ENCODE results near the gene MEI4.
"Not testable (repeated sequence)": the region's sequence is repeated elsewhere in the genome, so short reads cannot be mapped to it uniquely, and the experiment has no call there.

MEI4 gene, protein sequence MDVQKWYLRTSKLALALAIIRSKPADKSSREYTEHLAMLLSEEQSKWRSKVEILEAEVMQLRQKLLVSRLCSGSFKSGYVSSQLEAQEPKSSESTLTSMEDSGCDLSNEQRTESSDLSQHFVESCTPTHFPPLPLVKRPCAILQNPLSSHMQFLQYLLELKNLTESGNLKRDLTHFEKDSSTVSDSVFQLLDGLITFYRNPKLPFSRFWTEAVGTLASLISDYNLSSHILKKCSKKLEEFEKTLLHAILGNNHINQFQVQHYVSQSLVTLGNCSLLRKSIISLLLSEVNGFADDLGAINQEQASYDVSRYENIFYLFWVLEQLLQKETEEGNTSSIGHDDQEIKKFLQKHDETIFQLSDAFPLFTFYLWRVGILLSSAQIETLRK

DNA sequence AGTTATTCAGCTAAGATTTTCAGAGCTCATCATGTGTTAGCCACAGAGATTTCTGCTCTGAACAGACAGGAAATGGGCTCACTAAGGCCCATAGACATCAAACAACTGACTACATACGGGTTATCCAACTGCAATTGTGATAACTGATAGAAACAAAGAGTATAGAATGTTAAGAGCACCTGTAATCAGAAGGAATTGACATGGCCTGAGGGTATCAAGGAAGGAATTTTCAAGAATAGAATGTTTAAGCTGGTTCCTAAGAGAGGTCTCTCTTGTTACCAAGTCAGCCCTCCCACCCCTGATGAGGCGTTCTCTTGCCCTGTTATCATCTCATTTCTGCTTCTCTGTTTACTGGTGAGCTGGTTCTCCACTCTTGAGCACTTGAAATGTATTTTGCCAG is at the start of gene MEI4:
Gene MEI4, plus strand, starts transcription at position 301 of the 400 bp plus-strand sequence. CDS start 37,633 bp downstream, outside the sequence.
- DNase-seq (ENCODE audit: low read depth in 3 of 3, low spot score in 1 of 3): no peak

DNA sequence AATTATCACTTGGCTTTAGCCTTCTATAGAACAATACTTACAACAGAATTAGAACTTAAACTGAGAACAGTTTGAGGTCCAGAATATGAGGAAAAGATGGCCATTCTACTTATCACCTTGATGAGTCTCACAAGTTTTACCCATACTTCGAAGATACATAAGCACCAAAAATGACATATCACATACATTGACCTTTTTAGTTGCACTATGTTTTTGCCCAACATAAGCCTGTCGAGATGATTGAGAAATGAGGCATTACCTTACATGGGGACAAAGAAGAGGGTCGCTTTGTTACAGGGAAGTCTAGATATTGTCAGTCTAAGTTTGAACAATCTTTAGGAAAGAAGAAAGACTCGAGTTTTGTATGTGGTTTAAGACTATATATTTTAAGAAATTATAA is 48.4 kb upstream of the MEI4 start:
- DNase-seq (ENCODE audit: low read depth in 3 of 3, low spot score in 1 of 3): no peak

DNA sequence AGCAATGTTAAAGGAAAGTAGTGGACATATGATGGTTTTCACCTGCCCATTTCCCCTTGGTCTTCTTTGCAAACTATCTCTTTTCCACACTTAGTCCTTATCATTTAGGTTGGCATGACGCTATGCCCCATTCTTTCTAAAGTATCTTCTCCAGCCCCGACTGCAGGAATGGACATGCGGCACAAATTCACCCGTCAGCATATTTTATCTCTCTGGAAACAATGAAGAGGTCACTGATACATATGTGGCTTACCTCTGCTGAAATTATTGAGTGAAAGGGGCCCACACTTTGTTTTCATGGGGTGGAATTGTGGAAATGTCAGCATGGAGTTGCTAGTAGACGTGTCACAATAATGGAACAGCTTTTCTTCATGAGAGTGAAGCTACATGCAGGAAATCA is 45.8 kb upstream of the MEI4 start:
- DNase-seq (ENCODE audit: low read depth in 3 of 3, low spot score in 1 of 3): no peak

DNA sequence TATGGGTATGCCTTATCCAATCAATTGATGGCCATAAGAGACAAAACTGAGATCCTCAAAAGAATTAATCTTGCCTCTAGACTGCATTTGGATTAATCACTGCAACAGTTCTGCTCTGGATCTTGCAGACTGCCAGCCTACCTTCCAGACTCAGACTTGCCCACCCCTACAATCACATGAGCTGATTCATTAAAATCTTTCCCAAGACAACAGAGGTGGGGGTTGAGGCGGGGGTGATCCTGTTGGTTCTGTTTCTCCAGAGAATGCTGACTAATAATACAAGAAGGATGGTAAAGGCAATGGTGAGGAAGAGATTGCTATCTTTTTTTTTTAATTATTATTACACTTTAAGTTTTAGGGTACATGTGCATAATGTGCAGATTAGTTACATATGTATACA is 43.7 kb upstream of the MEI4 start:
- DNase-seq (ENCODE audit: low read depth in 3 of 3, low spot score in 1 of 3): no peak

DNA sequence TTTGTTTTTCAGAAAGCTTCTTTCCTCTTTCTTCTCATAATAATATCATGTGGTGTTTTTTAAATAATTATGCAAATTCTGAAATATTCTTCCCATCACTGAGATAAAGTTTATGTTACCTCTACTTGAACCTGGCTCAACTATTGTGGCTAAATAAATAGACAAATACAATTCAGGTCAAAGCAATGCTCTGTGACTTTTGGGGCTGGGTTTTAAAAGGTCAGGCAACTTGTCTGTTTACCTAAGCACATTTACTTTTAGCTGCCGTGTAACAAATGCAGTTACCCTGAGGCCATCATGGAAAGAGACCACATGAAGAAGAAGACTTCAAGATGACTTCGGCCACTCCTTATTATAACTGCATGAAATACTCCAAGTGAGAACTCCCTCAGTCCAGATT is 33.7 kb upstream of the MEI4 start:
- DNase-seq (ENCODE audit: low read depth in 3 of 3, low spot score in 1 of 3): no peak

DNA sequence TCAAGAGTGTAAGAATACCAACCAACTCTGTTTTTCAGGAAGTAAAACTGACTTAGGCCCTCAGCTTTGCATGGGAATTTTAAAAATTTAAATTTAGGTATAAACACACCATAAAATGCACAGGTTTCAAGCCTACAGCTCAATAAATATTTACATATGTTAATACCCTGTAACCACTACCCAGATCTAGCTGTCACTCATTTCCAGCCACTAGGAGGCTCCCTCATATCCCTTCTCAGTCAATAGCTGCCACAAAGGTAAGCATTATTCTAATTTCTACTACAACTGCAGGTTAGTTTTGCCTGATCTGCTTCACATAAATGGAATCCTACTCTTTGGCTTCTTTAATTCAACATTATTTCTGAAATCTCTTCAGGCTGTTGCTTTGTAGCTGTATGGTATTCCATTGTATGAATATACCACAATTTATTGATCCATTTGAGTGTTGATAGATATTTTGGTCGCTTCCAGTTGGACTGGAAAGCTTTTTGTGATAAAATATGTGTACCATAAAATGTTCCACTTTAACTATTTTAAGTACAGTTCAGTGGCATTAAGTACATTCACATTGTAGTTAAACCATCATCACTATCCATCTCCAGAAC is 32.5 kb upstream of the MEI4 start:
- DNase-seq (ENCODE audit: low read depth in 3 of 3, low spot score in 1 of 3): no peak

DNA sequence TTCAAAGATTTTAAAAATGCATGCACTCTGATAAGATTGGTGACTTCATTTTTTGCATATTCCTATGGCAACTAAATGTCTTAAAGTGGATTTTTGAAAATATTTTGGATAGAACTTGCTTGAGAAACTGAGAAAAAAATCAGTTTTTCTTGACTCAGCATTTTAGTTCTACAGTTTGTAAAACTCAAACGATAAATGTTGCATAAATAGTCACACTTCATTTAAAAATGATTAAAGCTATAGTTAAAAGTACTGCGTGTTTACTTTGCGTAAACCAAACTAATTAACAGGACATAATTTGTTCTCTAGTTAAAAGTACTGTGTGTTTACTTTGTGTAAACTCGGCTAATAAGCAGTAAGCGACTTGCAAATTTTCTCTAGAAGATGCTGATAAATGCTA is 28.3 kb upstream of the MEI4 start:
- no peak for DNase-seq (ENCODE audit: low read depth in 3 of 3, low spot score in 1 of 3)

DNA sequence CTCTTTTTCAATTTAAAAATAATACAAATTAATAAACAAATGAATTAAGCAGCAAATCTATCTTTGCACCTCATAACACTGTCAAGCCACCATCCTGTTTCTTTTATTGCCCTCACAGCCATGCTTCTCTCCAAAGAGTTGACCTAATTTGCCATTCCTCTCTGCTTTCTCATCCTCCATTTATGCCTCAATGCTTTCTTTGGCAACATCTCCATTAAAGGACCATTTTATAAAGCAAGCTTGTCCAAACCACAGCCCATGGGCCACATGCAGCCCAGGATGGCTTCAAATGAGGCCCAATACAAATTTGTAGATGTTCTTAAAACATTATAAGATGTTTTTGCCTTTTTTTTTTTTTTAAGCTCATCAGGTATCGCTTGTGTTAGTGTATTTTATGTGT is 26.4 kb upstream of the MEI4 start:
- no peak for DNase-seq (ENCODE audit: low read depth in 3 of 3, low spot score in 1 of 3)

DNA sequence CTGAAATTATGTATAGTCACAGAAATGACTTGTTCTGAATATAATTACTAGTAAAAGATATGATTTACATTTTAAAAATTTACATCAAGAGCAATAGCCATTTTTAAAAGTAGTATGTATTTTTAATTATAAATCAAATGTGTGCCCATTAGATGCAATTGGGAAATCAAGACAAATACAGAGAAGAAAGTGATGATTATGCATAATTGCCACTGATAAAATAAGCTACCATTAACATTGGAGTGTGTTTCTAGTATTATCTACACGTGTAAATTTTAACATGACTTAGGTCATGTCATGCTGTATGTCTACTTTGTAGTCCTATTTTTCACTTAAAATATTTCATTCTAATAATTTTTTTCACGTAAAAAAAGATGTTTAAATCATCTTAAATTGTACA is 22.8 kb upstream of the MEI4 start:
- DNase-seq (ENCODE audit: low read depth in 3 of 3, low spot score in 1 of 3): no peak

DNA sequence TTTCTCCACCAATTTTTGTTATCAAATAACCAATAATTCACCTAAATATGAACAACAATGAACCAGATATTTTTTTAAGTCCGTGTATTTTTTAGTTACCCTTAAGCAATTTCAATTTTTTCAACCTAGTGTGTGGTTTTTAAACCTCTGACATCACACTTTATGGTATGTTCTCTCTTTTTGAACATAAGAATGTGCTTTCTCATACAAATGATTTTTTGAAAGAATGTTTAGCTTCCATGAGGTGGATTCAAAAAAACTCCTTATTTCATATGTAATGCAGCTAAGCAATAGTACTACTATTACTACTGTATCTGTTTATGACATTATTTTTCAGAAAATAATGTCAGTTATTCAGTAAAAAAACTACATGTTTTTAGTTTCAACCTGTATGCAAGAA is 19.4 kb upstream of the MEI4 start:
- no peak for DNase-seq (ENCODE audit: low read depth in 3 of 3, low spot score in 1 of 3)

DNA sequence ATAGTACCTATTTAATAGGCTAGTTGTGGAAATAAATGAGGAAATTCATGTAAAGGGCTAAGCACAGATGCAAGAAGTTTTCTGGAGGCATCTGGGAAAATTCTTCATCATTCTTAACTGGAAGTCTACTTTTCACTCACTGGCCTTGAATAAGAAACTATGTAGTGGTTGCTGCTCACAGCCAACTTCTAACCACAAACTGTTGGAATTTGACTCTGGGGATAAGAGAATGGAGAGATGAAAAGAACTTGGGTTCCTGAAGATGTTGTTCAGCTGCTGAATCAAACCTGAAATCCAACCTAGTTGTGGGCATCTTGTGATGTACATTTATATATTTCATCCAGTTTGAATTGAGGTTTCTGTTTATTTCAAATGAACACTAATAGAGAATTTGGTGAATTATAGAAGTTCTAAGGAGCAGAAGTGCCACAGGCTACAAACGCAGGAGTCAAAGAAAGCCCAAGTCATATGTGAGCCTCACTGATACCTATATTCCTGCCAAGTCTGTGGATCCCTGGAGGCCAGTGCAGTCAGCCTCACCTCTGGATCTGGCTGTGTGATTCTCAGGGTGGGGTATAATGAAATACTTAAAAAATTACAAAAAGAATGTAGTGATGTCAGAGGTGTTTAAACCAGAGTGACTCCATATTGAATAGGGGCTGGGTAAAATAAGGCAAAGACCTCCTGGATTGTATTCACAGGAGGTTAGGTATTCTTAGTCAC is 18.7 kb upstream of the MEI4 start:
- DNase-seq (ENCODE audit: low read depth in 3 of 3, low spot score in 1 of 3): no peak

DNA sequence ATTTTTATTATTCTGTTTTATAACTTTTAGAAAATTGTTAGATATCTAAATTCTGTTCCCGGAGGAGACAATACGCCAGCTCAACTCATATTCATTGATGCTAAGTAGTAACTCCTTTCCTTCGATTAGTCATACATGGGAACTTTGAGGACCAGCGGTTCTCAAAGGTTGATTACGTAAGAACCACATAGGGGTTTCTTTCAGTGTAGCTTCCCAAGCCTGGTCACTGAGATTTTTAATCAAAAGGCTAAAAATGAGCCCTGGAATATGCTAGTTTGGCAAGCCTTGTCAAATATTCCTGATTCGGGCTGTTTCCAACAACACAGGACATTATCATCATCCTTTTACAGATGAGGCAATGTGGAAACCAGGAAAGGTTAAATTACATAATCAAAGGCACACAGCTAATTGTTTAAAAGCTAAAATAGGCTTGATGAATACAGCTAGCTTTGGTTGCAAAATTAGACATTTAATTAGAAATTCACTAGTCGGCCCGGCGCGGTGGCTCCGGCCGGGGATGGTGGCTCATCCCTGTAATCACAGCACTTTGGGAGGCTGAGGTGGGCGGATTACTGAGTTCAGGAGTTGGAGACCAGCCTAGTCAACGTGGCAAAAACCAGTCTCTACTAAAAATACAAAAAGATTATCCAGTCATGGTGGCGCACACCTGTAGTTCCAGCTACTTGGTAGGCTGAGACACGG is 14.6 kb upstream of the MEI4 start:
- no peak for DNase-seq (ENCODE audit: low read depth in 3 of 3, low spot score in 1 of 3)

DNA sequence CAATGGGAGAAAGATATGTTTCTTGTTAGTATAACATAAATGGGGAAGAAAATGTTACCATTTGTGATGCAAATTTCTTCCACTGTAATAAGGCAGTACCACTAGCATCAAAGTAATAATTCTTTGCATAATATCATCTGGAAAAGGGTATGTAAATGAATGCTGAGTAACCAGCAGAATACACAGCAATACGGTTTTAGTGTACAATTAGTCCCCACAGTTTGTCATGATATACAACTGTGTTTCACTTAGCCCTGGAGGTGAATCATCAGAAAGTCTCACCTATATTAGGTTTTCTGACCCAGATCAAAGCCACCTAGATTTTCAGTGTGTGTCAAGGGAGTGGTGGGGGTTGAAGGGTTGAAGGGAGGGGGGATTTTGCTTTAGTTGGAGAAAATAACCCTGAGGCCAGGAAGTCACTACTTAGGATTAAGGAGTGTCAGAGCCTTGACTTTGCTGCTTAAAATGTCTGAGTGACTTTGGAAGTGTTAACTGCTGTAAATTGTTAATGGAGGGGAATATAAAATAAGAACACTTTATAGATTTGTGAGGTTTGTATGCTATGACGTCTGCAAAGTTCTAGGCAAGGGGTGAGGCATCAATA is 8.6 kb upstream of the MEI4 start:
- DNase-seq (ENCODE audit: low read depth in 3 of 3, low spot score in 1 of 3): no peak

DNA sequence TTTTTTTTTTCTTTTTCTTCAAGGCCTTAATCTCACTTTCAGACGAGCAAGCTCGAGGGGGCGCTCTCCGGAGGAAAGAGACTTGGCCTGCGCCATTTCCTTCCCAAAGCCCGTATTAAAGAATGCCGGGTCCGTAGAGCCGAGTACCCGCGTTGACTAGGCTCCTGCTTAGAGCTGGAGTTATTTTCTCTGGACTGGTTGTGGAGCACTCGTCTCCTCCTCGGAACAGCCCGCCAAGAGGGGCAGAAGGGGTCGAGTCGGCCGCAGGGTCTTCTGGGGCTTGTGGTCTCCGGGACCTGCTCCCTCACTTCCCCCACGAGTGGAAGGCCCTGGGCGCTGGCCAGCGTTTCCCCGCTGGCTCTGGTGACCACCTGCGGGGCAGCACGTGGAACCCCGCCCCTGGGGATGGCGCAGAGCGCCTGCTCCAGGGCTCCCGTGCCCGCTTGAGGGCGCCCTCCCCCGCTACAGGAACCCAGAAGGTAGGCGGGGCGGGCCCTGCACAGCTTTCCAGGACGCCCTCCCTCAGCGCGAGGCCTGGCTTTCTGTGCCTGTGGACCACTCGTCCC is 2.7 kb upstream of the MEI4 start:
- no peak for DNase-seq (ENCODE audit: low read depth in 3 of 3, low spot score in 1 of 3)

DNA sequence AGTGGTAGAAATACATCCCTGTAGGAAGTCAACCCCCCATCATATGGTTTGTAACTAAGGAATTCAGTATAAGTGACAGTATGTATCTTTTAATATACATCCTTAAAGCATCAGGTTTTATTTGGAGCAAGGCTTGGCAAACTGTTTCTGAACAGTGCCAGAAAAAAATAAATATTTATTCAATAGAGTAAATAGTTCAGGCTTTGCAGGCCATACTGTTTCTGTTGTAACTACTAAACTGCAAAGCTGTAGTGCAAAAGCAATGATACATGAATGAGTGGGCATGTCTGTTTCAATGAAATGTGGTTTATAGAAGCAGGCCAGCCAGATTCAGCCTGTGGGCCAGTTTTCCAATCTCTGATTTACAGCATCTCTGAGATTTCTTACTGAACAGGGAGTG is 977 bp downstream of the MEI4 start:
- DNase-seq (ENCODE audit: low read depth in 3 of 3, low spot score in 1 of 3): no peak

DNA sequence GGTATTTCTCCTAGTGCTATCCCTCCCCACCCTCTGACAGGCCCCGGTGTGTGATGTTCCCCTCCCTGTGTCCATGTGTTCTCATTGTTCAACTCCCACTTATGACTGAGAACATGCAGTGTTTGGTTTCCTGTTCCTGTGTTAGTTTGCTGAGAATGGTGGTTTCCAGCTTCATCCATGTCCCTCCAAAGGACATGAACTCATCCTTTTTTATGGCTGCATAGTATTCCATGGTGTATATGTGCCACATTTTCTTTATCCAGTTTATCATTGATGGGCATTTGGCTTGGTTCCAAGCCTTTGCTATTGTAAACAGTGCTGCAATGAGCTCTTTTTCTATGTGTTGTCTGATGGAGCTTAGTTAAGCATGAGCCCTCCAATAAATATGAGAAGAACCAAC is 2.2 kb downstream of the MEI4 start:
- not testable (repeated sequence) for DNase-seq (ENCODE audit: low read depth in 3 of 3, low spot score in 1 of 3)

DNA sequence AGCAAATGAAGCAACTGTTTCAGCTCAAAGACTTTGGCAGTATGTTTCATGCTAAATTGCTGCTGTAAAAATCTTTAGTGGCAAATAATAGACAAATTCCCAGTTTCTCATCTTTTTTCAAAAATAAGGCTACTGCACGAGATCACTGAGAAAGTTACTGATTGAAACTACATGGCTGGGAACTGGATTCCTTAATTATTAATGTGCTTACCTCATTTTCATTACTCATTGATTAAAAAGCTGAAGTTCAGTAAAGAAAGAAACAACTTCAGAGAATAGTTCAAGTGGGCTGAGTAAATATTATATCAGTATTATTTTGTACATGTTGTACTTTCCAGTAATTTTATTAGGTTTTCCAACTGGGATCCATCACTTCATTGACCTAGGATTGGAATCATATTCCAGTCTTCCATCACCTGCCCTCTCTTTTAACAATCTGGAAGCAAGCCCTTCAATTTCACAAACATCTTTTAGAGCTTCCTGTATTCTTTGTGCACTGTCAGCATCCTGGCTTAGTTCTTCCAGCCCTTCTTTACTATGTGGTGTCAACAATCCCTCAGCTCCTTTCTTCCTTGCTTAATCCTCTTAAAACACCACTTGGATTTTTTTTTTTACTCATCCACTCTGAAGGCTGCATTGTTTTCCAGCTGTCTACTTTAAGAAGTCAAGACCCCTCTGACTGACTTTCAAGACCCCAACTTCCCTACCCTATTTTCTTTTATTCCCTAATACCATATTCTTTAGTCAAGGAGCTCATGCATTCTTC is 4.3 kb downstream of the MEI4 start:
- no peak for DNase-seq (ENCODE audit: low read depth in 3 of 3, low spot score in 1 of 3)

DNA sequence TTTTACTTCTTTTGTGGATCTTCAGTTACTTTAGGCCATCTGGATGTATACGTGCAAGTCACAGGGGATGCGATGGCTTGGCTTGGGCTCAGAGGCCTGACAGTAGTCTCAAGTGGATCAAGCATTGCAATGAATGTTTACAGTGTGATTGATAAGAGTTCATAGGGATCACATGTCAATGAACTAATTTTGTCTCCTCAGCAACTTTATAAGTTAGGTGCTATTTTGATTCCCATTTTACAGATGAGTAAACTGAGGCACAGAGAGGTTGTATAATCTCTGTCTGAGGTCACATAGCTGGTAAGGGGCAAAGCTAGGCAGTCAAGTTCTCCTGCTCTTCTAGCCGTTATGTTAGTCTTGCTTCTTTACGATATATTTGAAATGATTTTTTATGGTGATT is 13.5 kb downstream of the MEI4 start:
- no peak for DNase-seq (ENCODE audit: low read depth in 3 of 3, low spot score in 1 of 3)

DNA sequence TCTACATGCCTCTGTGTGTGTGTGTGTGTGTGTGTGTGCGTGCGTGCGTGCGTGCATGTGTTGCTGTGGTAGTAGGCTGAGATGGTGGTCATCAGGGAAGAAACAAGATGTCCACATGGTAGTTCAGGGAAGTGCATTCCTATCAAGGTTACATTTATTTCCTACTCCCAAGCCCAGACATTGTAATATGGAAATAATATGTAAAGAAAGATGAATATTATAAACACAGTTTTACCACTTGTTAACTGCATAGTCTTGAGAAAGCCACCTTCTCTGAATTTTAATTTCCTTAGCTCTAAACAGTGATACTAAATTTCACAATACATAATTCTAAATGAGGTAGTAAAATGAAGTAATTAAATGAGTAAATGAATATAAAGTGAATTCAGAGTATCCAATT is 14.0 kb downstream of the MEI4 start:
- no peak for DNase-seq (ENCODE audit: low read depth in 3 of 3, low spot score in 1 of 3)

DNA sequence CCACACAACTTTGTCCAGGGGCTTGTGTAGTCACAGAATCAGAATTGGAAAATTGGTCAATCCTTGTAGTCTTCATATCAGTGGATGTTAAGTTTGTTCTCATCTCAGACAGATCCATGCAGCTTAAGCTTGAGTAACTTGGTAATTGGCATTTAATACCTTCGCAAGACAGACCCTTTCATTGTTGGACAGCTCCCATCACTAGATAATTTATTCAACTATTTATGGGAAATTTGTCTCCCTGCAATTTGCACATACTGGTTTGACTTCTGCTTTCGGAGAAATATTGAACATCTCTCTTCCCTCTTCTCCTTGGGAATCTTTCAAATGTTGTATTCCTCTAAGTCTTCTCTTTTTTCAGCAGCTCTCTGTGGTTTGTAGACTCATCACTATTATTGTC is 17.1 kb downstream of the MEI4 start:
- no peak for DNase-seq (ENCODE audit: low read depth in 3 of 3, low spot score in 1 of 3)

Data from stimulated activated CD4-positive, alpha-beta T cell treated with anti-CD3 and anti-CD28 coated beads, TNF-alpha, amount 100 ng/mL, for 1 hour (primary cell).